GM18909 (cell line): ENCODE data around the gene KCTD13.
A peak's percentile ranks its signal among the peaks of the same experiment; 100 is the strongest.
"Not testable (repeated sequence)": the region's sequence is repeated elsewhere in the genome, so short reads cannot be mapped to it uniquely, and the experiment has no call there.

Source experiments
- ATAC-seq: cut with Tn5 transposase; IDR thresholded peaks from one replicate; pipeline ENCODE4 v1.9.1; 2021; ENCODE audit warnings: mild to moderate bottlenecking; ENCODE audit not compliant: unreplicated experiment, poor library complexity

KCTD13 gene

DNA sequence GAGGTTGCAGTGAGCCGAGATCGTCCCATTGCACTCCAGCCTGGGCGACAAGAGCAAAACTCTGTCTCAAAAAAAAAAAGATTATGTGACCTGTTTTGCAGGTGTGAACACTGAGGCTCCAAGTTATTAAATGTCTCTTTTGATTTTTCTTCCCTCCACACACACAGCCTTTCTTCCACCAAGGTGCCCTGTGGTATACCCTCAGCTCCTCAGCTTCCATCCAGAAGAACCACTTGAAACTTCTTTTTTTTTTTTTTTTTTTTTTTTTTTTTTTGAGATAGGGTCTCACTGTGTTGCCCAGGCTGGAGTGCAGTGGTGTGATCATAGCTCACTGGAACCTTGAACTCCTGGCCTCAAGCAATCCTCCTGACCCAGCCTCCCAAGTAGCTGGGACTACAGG is 36.7 kb downstream of the KCTD13 start:
- ATAC-seq = not testable (repeated sequence)

DNA sequence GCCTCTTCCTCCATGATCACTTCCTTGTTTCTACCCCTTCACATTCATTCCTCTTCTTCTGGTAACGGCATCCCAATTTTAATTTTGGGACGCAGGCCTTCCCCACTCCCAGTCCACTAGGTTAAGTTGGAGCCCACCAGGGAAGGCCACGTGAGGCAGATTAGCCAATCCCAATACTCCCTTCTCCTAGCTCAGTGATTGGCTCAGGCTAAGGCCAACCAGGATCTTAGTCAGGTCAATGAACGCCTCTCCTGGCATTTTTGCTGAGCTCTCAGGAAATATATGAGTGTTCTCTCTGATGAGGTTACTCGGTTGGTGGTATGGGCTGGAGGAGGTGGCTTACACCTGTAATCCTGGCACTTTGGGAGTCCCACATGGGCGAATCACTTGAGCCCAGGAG is 42.0 kb downstream of the KCTD13 start:
- no peak for ATAC-seq

DNA sequence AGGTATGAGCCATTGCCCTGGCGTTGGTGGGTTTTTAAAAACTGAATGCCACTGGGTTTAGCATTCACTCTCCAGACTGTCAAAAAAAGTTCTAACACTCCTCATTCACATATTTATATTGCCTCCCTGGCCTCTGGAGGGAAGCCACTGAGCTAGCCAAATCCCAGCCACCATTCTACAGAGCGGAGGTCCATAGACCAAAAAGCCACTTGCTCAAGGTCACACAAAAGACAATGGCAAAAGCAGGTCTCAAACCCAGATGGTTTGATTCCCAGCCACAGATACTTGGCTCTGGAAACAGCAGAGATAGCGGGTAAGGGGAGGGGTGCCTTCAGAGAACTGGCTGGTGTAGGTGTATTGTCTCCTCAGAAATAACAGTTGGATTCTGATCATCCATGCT is 45.0 kb downstream of the KCTD13 start:
- ATAC-seq = no peak

DNA sequence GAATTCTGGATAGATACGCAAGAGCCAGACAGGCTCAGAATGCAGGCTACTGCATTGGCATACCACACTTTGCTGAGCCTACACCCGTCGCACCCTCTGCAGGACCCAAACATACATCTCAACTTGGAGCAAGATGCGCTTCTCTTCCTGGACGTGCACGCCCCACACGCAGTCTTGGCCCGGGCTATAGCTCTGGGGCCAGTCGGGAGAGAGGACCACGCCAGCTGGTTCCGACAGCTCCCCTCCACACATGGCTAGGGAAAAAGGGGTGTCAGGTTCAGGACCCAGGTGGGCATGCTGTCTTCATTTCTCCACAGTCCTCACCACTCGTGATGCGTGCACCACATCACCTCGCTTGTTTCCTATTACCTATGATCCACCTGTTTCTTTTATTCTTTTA is 47.9 kb downstream of the KCTD13 start:
- no peak for ATAC-seq

DNA sequence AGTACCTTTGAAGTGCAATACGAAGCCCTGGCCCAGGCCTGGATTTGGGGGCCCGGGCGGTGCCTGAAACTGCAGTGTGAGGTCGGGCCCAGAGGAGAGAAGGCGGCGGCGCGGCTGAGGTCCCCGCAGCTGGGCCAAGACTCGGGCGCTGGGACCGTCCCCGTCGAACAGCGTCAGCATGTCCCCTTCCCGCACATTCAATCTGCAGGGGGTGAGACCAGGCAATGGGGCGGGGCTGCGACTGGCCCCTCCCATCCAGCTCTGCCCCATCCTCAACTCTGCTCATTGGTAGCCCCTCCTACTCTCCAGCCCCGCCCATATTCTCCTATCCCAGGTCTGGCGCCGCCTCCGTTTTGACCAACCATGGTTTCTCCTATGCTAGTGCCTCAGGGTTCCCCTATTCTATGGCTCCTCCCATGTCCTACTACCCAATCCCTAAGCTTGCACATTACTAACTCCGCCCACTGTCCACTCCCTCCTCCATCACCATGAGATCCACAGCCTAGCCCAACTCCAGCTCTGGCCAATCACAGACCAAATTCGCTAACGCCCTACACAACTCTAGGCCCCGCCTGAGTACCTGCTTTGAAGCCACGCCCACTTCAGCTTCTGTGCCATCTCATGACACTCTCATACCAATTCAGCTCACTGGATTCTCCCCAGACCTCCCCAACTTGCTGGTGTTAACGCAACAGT is 48.6 kb downstream of the KCTD13 start:
- no peak for ATAC-seq

DNA sequence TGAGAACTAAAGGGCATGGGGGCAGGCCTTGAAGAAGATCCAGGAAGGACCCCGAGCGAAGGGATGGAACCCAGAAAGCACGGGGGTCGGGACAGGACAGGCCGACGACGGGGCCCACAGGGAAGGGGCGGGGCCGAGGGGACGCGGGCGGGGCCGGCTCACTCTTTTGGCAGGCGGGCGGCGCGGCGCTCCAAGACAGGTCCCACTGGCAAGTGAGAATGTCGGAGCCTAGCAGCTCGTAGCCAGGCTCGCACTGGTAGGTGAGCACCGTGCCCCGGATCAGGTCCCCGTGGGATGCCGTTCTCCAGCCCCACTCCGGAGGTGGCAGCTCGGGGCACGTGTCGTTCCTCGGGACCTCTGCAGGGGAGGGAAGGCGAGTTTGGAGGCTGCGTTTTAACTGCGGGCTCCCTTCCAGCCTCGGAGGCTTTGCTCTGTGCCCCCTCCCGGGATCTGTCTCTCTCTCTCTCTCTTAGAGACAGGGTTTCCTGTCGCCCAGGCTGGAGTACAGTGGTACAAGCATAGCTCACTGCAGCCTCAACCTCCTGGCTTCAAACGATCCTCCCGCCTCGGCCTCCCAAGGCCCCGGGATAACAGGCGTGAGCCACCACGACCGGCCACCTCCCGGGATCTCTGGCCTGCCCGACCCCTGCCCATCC is 49.3 kb downstream of the KCTD13 start:
- ATAC-seq = no peak

DNA sequence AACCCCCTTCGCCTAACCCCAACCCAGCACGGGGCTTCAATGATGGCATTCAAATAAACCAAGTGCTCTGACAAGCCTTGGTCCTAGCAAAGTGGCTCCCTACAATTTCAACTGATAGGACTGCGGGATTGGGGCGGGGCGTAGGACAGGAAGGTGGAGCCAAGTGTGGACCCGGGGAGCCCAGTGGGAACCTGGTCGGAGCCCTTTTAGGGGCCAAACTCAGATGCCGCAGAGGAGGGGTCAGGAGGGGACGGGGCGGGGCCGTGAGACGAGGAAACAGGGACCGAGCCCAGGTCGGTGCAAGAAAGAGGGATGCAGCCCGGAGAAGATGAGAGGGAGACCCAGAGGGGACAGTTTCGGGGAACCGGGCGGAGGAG is 49.8 kb downstream of the KCTD13 start:
- no peak for ATAC-seq

DNA sequence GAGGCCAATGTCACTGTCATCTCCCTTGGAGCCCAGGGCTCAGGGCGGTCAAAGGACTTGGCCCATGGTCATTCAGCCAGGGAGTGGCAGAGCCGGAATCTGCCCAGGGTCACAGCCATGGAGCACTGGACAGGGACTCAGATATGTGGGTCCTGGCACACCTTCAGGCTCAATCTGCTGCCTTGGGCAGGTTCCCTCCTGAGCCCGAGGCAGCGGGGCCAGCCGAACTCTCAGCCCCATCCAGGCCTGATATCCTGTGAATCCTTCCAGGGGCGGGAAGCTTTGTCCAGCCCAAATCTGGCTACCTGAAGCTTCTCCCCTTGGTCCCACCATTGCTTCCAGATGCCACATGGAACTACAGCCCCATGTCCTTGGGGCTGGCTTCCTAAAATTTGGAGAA is 50.8 kb downstream of the KCTD13 start:
- ATAC-seq = no peak

DNA sequence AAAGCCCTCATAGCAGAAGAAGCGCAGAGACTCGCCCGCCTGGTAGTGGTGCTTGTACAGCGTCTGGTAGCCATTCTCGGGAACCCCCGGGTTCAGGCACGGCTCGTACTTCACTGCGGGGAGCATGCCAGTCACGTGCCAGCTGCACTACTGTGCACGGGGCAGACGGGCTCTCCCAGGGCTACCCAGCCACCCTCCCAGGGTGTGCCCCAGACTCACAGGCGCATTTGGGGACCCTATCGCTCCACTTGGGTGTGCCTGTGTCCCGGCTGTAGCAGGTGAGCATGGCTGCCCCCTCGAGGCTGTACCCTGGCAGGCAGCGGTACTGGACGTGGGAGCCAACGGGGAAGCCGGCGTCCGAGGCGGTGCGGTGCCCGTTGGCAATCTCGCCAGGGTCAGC is 52.7 kb downstream of the KCTD13 start:
- ATAC-seq = no peak

DNA sequence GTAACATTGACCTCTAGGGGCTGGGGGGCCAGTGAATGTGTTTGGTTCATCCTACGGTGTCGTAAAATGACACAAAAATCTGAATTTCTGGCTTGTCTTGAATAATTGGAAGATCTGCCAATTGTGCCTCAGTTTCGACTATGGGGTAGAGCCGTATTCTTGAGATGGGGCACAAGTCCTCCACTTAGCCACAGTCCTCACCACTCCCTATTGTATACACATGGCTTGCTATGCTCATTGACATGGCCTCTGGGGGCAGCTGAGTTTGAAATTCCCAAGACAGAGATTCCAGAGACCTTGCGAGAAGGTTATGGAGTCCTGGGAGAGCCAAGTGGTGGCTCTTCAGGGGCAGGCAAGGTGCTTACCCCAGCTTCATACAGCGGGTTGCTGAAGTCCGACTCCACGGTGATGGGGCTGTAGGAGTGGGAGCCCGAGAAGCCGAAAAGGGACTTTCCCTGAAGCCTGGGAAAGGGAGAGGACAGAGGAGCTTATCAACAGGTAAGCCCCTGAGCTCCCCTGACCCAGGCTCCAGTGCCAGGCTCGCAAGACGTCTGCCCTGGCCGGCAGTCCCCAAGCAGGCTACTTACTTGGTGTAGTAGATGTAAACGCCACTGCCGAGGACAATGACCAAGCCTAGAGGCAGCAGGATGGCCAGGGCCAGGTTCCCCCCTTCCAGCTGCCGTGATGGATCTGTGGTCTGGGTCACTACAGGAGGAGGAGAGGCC is 54.0 kb downstream of the KCTD13 start:
- ATAC-seq = no peak

DNA sequence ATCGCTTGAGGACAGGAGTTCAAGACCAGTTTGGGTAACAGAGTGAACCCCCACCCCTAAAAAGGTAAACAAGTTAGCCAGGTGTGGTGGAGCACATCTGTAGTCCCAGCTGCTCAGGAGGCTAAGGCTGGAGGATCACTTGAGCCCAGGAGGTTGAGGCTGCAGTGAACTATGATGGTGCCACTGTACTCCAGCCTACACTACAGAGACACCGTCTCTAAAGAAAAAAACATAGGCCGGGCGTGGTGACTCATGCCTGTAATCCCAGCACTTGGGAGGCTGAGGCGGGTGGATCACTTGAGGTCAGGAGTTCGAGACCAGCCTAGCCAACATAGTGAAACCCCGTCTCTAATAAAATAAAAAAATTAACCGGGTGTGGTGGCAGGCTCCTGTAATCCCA is 57.0 kb downstream of the KCTD13 start:
- not testable (repeated sequence) for ATAC-seq

DNA sequence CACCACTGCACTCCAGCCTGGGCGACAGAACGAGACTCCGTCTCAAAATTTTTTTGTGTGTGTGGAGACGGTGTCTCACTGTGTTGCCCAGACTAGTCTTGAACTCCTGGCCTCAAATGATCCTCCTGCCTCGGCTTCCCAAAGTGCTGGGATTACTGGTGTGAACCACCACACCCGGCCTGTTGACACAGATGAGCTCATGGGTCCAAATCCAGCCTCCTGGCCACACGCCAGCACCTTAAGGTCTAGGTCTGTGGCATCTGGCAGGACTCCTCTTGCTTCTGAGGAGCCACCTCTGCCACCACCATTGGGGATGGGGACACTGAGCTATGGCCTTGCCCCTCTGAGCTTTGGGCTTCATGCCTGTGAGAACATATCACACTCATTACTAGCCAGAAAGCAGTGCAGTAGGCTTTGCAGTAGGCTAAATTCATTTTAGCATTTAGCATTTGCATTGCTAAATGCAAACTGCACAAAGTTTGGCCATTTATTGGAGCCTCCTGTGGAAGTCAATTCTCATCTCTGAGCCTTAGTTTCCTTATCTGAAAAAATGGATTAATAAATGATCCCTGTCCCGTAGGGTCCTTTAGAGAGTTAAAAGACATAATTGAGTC is 57.5 kb downstream of the KCTD13 start:
- no peak for ATAC-seq

DNA sequence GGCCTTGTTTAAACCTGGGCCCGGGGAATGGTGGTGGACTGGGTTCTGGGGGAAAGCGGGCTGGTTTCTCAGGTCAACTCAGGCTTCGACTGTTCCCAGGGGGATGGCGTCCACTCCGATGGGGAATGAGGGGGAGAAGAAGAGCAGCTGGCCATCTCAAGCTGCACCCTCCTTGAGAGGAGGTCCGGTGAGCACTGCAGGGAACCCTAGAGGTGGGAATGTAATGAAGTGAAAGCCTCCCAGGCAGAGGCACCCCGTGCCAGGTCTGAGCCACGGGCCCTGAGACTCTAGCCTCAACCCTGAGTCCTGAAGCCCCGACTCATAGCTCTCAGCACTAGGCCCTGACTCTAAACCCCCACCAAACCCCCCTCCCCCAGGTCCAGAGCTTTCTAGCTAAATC is 61.8 kb downstream of the KCTD13 start:
- ATAC-seq = no peak

DNA sequence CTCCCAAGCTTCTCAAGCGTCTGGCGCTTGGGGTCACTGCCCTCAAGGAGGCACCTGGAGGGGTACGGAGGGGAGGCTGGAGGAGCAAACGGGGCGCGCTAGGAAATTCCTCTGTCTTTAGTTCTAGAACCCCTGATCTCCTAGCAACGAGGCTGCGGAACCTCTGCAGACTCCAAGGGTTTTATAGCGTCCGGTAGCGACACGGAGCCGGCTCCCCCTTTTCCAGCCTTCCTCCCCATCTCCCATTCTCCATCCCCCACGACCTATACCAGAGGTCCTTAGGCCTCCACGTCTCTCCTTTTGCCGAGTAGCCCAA is 62.4 kb downstream of the KCTD13 start:
- no peak for ATAC-seq

DNA sequence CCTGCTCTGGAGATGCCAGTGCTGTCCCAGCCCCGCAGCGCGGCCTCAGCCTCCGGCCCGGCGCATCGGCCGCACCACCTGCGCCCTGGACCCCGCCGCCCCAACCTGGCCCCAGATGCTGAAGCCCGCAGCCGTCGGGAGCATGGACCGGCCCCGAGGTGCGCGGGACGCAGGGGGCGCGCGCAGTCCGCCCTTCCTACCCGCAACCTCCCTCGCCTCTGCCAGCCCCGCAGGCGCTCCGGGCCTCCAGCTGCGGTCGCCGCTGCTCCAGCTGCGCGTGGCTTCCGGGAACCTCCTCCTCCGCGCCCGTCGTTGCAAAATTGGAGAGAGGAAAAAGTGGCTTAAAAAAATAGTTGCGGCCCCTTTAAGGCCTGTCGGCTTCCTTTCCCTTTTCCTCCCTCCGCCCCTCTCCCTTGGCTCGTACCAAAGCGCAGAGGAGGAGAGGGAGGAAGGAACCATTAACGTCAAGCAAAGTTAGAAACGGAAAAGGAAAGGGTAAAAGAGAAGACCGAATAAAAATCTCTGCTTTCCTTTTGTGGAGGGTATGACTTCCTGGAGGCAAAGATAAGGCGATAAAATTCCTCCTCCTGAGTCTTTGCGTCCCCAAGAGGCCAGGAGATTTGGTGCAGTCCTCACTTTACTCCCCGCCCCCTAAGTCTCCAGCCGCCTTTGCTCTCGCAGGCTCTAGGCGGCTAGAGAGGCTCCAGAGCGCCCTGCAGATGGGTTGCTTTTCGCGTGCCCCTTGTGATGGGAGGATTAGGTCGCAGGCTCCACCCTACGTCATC is 63.0 kb downstream of the KCTD13 start, which contains the start of gene CDIPT:
CDIPT (minus strand) TSS at position 343 of the 785 bp plus-strand sequence. CDS start 369 bp downstream, outside the sequence.
- ATAC-seq = peak; percentile 94

DNA sequence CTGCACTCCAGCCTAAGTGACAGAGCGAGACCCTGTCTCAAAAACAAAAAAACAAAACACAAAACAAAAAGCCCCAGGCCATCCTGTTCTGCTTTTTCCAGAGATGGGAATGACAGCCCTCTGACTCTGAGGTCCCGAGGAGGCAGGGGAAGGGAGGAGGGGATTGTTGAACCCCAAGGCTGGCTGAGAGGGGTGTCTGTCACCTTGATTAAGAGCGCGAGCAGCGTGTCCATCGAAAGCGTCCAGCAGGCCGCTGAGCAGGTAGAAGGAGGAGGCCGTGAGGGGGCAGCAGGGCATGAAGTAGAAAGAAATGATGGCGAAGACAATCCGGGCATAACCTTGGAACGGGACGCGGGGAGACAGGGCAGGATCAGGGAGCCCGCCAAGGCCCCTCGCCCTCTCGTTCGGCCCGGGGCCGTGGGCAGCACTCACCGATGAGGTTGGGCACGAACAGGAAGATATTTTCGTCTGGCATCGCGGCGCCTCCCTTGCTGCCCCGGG is 63.6 kb downstream of the KCTD13 start:
- no peak for ATAC-seq

DNA sequence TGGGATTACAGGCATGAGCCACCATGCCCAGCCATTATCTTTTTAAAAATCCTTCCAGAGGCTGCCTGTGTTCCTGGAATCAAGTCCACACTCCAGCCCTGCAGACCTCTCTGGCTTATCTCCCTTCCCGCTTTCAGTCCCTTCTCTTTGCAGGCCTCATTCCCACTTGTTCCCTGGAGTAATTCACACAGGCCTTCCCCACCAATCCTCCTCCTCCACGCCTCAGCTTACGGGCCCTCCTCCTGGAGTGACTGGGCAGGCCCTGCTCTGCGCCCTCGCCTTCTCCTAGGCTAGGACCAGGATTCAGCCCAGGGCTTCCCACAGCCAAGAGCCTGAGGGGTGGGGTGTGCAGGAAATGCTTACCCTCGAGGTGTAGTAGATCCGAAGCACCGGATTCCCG is 65.8 kb downstream of the KCTD13 start:
- ATAC-seq = no peak

DNA sequence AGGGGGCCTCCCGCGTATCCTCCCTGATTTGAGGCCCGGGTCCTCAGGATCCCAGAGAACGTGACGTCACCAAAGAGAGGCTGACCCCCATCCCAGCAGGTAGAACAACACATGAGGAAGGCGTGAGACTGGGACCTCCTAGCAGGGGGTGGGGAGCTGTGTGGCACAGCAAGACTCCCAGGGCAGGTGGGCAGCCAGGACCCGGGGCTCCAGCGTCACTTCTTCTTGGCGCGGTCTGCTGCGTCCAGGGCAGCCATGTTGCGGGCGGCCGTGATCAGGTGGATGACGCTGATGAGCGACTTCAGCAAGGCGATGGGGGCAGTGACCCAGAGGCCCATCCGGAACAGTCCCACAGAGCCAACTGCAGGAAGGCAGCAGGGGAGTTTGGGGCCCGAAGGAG is 67.1 kb downstream of the KCTD13 start:
- ATAC-seq = no peak

DNA sequence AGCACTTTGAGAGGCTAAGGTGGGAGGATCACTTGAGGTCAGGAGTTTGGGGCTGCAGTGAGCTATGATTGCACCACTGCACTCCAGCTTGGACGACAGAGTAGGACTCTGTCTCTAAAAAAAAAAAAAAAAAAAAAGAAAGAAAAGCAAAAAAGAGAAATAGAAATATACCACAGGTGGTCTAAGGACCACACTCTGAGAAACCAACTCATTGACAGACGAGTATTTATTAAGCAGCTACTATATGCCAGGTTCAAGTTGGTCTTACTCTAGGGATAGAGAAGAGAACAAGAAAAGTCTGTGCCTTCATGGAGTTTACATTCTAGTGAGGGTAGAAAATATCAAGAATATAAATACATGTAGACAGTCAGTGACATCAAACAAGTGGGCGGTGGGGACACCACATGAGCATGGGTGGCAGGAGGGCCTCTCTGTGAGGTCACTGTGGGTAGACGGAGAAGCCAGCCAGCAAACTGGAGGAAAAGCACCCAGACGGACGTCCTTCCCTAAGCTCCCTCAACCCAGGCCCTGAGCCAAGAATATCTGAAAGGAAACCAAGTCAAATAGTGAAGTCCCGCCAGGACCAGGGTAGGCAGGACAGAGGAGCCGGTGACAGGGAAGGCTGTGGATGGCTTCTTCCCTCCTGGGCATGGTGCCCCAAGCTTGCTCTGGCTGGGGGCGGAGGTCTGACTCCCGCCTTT is 67.7 kb downstream of the KCTD13 start:
- no peak for ATAC-seq
